Transverse colon (tissue), 4 donors: ENCODE data around the gene LMO1.

Experiments used
- EP300 ChIP-seq: sonication (generic); formaldehyde crosslinking; IDR thresholded peaks from one replicate; pipeline ENCODE4 v1.6.1; 2017; ENCODE audit warnings: antibody characterized with exemption, low read depth
- POLR2A ChIP-seq: fragments of 450-650 bp; IDR thresholded peaks from one replicate; pipeline ENCODE4 v1.6.1; 2016; ENCODE audit warnings: antibody characterized with exemption, mild to moderate bottlenecking, moderate library complexity
- POLR2AphosphoS5 ChIP-seq, 3 donors: sonication (generic); formaldehyde crosslinking; IDR thresholded peaks; one replicate each; pipeline ENCODE4 v1.6.1; 2016; ENCODE audit warnings: antibody characterized with exemption in 3 of 3
- TF ChIP-seq, protein P1 (sequence below), 5 experiments: fragments of 200-600 bp in 3 of 5; fragments of 450-650 bp in 2 of 5; sonication (generic) in 3 of 5; IDR thresholded peaks; 1 replicate in 2 of 5; 2 replicates in 3 of 5; pipeline ENCODE4 v1.5.1; 2016 to 2017; ENCODE audit warnings: antibody characterized with exemption in 5 of 5, inconsistent platforms in 3 of 5, mild to moderate bottlenecking in 2 of 5, moderate library complexity in 1 of 5

- TF ChIP-seq EP300 (no peak), POLR2A (no peak), POLR2AphosphoS5 (IDR thresholded peaks at IDR 0.05) (no peak)
- TF ChIP-seq, protein P1, sequence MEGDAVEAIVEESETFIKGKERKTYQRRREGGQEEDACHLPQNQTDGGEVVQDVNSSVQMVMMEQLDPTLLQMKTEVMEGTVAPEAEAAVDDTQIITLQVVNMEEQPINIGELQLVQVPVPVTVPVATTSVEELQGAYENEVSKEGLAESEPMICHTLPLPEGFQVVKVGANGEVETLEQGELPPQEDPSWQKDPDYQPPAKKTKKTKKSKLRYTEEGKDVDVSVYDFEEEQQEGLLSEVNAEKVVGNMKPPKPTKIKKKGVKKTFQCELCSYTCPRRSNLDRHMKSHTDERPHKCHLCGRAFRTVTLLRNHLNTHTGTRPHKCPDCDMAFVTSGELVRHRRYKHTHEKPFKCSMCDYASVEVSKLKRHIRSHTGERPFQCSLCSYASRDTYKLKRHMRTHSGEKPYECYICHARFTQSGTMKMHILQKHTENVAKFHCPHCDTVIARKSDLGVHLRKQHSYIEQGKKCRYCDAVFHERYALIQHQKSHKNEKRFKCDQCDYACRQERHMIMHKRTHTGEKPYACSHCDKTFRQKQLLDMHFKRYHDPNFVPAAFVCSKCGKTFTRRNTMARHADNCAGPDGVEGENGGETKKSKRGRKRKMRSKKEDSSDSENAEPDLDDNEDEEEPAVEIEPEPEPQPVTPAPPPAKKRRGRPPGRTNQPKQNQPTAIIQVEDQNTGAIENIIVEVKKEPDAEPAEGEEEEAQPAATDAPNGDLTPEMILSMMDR (IDR thresholded peaks at IDR 0.05), result no peak
These were observed 9.6 kb upstream of the LMO1 start for GRCh38 chr11:8273287-8273686.
